ENCODE data around the gene POFUT2.
A peak's percentile ranks its signal among the peaks of the same experiment; 100 is the strongest.

POFUT2 gene

DNA sequence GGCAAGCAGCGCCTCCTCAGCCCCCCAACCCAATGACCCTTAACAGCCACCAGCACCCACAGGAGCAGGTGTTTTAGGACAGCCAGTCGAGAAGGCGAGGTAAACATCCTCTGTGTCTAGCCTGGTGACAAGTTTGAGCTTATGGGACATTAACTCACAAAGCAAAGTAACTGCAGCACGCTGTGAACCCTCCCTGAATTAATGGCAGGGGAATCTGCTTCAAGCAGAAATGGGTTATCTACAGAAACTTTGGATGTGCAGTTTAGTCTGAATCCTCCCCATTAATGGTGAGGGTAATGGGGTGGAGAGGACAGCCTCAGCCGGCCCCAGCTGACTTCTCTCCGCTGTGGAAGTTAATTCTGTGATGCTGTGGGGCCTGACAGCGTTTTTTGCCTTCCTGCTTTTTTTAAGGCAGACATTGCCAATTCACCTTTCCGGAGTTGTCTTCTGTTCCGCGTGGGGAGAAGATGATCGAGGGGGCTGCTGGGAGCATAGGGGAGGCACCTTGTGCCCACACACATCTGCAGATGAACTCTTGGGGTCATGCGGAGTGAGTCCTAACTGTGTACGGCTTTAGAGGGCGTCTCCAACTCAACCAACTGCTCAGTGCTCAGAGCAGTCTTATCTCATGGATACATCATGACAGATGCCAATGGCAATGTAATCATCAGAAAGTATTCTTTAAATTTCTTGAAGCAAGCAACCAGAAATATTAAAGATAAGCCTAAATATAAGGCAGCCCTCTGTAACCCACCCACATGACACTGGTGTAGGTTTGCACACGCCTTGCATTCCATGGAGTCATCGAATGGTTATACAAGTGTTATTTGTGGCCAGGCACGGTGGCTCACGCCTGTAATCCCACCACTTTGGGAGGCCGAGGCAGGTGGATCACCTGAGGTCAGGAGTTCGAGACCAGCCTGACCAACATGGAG, 41.0 kb downstream of the POFUT2 start:
- peak; percentile 5 for DNase-seq
- H3K27ac ChIP-seq = no peak overlapping the region
- H3K4me3 ChIP-seq (ENCODE audit: low read depth, low read length) = no peak overlapping the region
- peaks cover 10% of the 10 kb centered on the region for H3K9me3 ChIP-seq (ENCODE audit: severe bottlenecking)
- no peaks in the 10 kb centered on the region for H3K36me3 ChIP-seq
- TF ChIP-seq, protein P1, sequence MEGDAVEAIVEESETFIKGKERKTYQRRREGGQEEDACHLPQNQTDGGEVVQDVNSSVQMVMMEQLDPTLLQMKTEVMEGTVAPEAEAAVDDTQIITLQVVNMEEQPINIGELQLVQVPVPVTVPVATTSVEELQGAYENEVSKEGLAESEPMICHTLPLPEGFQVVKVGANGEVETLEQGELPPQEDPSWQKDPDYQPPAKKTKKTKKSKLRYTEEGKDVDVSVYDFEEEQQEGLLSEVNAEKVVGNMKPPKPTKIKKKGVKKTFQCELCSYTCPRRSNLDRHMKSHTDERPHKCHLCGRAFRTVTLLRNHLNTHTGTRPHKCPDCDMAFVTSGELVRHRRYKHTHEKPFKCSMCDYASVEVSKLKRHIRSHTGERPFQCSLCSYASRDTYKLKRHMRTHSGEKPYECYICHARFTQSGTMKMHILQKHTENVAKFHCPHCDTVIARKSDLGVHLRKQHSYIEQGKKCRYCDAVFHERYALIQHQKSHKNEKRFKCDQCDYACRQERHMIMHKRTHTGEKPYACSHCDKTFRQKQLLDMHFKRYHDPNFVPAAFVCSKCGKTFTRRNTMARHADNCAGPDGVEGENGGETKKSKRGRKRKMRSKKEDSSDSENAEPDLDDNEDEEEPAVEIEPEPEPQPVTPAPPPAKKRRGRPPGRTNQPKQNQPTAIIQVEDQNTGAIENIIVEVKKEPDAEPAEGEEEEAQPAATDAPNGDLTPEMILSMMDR (IDR thresholded peaks at IDR 0.05; ENCODE audit: low read depth, low read length) = no peak
- no peaks in the 10 kb centered on the region for H3K27me3 ChIP-seq (ENCODE audit: insufficient read depth, low read depth, severe bottlenecking)

DNA sequence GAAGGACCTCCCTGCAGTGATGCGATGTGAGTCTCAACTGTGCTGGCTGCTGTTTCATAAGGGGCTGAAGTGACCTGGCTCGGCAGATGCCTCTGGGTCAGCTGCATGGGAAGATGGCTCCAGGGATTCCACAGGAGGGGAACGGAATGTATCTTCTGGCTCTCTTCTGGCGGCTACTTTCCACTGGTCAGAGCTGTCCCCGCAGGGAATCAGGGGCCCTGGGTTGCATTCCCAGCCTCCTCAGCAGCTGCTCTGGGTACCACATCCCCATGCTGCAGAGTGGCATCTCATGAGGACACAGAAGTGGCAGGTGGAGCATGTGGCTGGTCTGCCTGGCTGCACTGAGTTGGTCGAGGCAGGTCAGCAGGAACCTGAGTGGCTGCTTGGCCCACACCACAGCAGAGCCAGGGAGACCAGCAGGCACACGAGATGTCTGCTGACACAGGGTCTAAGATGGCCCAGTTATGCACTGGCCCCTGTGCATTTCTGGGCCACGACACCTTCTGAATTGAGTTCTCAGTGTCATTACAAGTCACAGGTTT, 42.8 kb downstream of the POFUT2 start:
- H3K27me3 ChIP-seq (ENCODE audit: insufficient read depth, low read depth, severe bottlenecking) = no peaks in the 10 kb centered on the region
- no peak overlapping the region for H3K27ac ChIP-seq
- no peaks in the 10 kb centered on the region for H3K36me3 ChIP-seq
- H3K9me3 ChIP-seq (ENCODE audit: severe bottlenecking) = peaks cover 10% of the 10 kb centered on the region
- TF ChIP-seq, protein P1 (IDR thresholded peaks at IDR 0.05; ENCODE audit: low read depth, low read length) = no peak
- peak; percentile 4 for DNase-seq
- H3K4me3 ChIP-seq (ENCODE audit: low read depth, low read length) = no peak overlapping the region

GRCh38 chr21:45243603-45244002, 44.1 kb downstream of the POFUT2 start:
- H3K27me3 ChIP-seq (ENCODE audit: insufficient read depth, low read depth, severe bottlenecking) = no peaks in the 10 kb centered on the region
- no peak overlapping the region for H3K27ac ChIP-seq
- no peak overlapping the region for H3K4me3 ChIP-seq (ENCODE audit: low read depth, low read length)
- TF ChIP-seq, protein P1 (IDR thresholded peaks at IDR 0.05; ENCODE audit: low read depth, low read length) = no peak
- DNase-seq = no peak
- H3K9me3 ChIP-seq (ENCODE audit: severe bottlenecking) = peaks cover 10% of the 10 kb centered on the region
- H3K36me3 ChIP-seq = no peaks in the 10 kb centered on the region

DNA sequence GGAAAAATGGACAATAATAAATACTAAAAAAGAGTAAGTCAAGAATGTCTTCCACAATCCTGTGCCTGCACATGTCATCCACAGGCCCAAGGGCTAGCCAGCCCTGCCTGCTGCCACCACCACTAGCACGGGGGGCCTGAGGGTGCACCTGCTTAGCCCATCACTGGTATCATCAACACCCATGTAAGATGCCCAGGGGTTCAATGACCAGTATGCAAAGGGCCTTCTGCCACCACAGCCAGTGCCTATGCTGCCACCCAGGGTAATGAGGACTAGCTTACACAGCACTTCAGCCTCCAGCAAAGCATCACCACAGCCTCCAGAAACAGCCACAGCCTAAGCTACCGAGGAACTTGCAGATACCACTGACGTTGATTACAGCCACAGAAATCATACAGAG, 46.3 kb downstream of the POFUT2 start:
- TF ChIP-seq, protein P1 (IDR thresholded peaks at IDR 0.05; ENCODE audit: low read depth, low read length) = no peak
- Histone ChIP-seq H3K27ac (no peak overlapping the region), H3K27me3 (ENCODE audit: insufficient read depth, low read depth, severe bottlenecking) (no peaks in the 10 kb centered on the region), H3K4me3 (ENCODE audit: low read depth, low read length) (no peak overlapping the region), H3K9me3 (ENCODE audit: severe bottlenecking) (peaks cover 13% of the 10 kb centered on the region), H3K36me3 (no peaks in the 10 kb centered on the region)
- DNase-seq = peak; percentile 3

GRCh38 chr21:45237401-45237800, 50.3 kb downstream of the POFUT2 start:
- no peak overlapping the region for H3K27ac ChIP-seq
- H3K27me3 ChIP-seq (ENCODE audit: insufficient read depth, low read depth, severe bottlenecking) = no peaks in the 10 kb centered on the region
- no peak overlapping the region for H3K4me3 ChIP-seq (ENCODE audit: low read depth, low read length)
- no peaks in the 10 kb centered on the region for H3K36me3 ChIP-seq
- DNase-seq = no peak
- H3K9me3 ChIP-seq (ENCODE audit: severe bottlenecking) = peaks cover 2% of the 10 kb centered on the region
- TF ChIP-seq, protein P1 (IDR thresholded peaks at IDR 0.05; ENCODE audit: low read depth, low read length) = no peak

All from WERI-Rb-1 (cell line).